NCI-H460 (cell line): ENCODE results near the gene TSPAN33. TPM values are rescaled to one million over a fixed set of nuclear protein-coding genes. Genes with fewer than 3 reads are reported as not detected.

ENCODE experiments used
- DNase-seq: peaks from one replicate; pipeline ENCODE4 v3.0.0-alpha.2; 2016; ENCODE audit warnings: low read depth; ENCODE audit errors: extremely low read depth
- total RNA-seq: library from RNA; depleted of rRNA; stranded (reverse); fragments of >200 nt; shearing (Covaris generic); gene quantifications from 2 replicates; pipeline ENCODE4 v1.2.3, GENCODE V29; 2014

Gene TSPAN33
- total RNA-seq, 1 experiment from 2014 or later = 6.4 TPM

GRCh38 chr7:129134356-129134987, 10.0 kb upstream of the TSPAN33 start:
- no peak for DNase-seq

GRCh38 chr7:129136887-129137642, 7.4 kb upstream of the TSPAN33 start:
- DNase-seq = no peak

DNA sequence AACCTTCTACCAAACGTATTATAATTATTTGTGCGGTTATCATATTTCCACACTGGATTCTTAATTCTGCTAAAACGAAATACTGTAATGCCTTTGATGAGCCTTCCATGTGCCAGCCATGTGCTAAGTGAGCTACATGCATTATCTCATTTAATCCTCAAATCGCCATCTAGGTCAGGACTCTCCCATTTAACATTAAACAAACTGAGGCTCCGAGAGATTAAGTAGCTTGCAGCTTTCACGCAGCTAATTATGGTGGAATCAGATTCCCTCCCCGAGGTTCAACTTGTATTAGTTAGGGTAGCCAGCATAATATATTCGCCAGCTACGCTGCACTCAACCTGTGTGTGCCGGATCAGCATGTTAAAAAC, 798 bp upstream of the TSPAN33 start:
- DNase-seq = no peak

- no peak for DNase-seq
These were observed 544 bp downstream of the TSPAN33 start for GRCh38 chr7:129144834-129145668.

- DNase-seq = no peak
These were observed 1.9 kb downstream of the TSPAN33 start for GRCh38 chr7:129146237-129146979.

- DNase-seq = no peak
These were observed 3.2 kb downstream of the TSPAN33 start for GRCh38 chr7:129147731-129148130.

DNA sequence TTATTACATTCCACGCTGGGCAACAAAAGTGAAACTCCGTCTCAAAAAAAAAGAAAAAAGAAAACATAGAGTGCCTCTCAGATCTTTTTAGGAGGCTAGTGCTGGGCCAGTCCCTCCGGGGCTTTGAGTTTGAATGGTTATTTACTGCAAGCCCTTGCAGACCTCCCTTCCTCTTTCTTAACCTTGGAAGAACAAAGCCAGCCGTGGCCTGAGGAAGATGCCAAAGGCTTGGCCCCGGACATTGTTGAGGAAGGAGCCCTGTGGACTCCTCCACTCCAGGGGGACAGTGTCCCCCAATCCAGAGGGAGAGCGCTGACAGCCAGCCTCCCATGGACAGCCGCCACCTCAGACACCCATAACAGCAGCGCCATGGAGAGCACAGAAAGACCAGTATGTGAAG, 5.0 kb downstream of the TSPAN33 start:
- no peak for DNase-seq

- DNase-seq = no peak
These were observed 5.9 kb downstream of the TSPAN33 start for GRCh38 chr7:129150199-129150996.

GRCh38 chr7:129157651-129158050, 13.1 kb downstream of the TSPAN33 start:
- DNase-seq = no peak

- no peak for DNase-seq
These were observed 15.0 kb downstream of the TSPAN33 start for GRCh38 chr7:129159539-129159938.

DNA sequence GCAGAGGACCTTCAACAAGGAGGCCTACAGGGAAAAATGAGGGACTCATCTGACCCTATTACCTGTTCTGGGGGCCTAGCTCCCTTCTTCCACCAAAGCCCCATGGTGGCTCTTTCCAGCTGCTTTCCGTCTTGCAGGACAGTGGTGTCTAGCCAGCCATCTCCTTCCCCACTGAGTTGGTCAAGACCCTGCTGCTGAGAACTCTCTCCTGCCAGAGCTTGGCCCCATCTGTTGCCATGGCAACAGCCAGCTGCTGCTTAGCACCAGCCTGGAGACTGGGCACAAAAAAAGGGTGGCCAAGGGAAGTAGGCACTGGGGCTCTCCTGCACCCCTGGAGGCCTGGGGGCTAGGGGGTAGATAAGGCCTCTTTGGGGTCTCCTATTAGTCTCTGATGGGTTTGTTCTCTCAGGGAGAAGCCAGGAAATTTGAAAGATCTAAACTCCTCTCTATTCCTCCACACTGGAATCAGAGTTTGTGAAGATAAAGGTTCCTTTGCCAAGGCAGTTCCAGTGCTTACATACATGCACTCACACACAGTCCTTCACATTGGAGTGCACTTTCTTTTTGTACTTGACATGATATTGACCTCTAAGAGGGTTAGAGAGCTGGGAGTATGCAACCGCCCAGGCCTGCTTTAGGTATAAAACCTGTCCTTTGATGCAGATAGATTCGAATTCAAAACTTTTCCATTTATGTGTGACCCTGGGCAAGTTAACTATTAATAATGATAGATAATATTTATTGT, 15.8 kb downstream of the TSPAN33 start:
- DNase-seq = no peak

- no peak for DNase-seq
These were observed 17.2 kb downstream of the TSPAN33 start for GRCh38 chr7:129161524-129162225.

GRCh38 chr7:129162732-129163131, 18.2 kb downstream of the TSPAN33 start:
- DNase-seq = no peak

GRCh38 chr7:129163875-129164544, 19.5 kb downstream of the TSPAN33 start:
- DNase-seq = peak; percentile 40

- DNase-seq = no peak
These were observed 22.2 kb downstream of the TSPAN33 start for GRCh38 chr7:129166745-129167144.

DNA sequence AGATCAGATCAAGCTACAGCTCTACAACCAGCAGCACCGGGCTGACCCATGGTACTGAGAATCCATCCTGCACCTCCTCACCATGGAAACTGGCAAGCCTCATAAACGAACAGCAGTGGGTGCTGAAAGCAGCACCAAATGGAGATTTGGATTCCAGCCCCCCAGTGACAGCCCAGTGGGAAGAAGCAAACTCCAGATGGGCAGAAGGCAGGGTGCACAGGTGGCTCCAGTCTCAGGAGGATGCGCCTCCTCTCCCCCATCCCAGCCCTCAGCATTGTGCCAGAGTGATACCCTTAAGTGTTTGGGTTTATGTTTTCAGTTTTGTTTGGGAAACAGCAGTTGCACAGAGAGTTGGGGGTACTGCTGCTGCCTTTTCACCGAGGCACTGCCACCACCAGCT, 23.3 kb downstream of the TSPAN33 start:
- DNase-seq = no peak

DNA sequence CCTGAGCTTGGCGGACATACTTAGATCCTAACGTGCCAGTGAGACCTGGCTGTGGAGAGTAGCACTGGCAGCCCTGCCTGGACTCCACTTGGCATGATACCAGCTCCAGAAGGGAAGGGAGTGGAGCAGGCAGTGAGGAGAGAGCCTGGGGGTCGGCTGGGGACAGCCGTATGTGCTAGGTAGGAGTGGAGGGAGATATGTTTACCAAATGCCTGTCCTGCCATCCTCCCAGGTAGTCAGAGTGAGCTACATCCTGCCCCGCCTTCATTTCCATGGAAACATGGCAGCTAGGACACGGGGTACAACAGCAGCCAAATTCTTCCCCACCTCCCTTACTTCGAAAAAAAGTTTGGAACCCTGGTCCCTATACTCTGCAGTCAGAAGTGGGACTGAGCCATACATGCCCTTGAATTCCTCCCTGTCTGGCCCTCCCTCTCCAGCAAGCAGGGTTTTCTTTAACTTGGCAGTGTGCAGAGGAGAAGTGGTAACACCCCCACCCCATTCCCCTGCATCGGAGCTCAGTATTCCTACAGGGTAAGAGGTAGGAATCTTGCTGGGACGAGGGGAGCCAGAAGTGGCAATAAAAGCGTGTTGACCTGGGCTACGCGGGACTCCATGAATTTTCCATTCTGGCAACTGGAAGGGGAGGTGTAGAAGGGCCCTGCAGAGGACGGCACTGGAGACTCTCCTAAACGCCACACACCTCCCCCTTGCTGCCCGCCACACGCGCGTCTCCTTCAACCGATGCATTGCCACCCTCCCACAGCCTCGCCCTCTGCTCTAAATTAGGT, 23.9 kb downstream of the TSPAN33 start:
- no peak for DNase-seq
